ENCODE data around the gene APIP.

The APIP gene

GRCh38 chr11:34916015-34916842 is at the start of gene APIP, which contains the start of gene PDHX:
Gene APIP, minus strand, starts transcription at chr11:34916379. Its CDS starts 95 bp downstream, at chr11:34916284.
Gene PDHX, plus strand, starts transcription at chr11:34916618. Its CDS starts 38 bp downstream, at chr11:34916656.
- DNase-seq, result peak; percentile 98

- DNase-seq, result no peak
These were observed 48.6 kb upstream of the APIP start for GRCh38 chr11:34964610-34965331.

GRCh38 chr11:34963351-34963750 is 47.2 kb upstream of the APIP start:
- no peak for DNase-seq

GRCh38 chr11:34962034-34962433 is 45.9 kb upstream of the APIP start:
- DNase-seq, result no peak

GRCh38 chr11:34960277-34960676 is 44.1 kb upstream of the APIP start:
- DNase-seq, result no peak

- DNase-seq, result no peak
These were observed 43.6 kb upstream of the APIP start for GRCh38 chr11:34959770-34960169.

- DNase-seq, result no peak
These were observed 41.4 kb upstream of the APIP start for GRCh38 chr11:34957606-34958005.

- DNase-seq, result no peak
These were observed 41.0 kb upstream of the APIP start for GRCh38 chr11:34957206-34957605.

GRCh38 chr11:34953955-34954354 is 37.8 kb upstream of the APIP start:
- DNase-seq, result no peak

- no peak for DNase-seq
These were observed 32.5 kb upstream of the APIP start for GRCh38 chr11:34948696-34949095.

- DNase-seq, result no peak
These were observed 28.5 kb upstream of the APIP start for GRCh38 chr11:34944692-34945091.

GRCh38 chr11:34941688-34942087 is 25.5 kb upstream of the APIP start:
- DNase-seq, result no peak

GRCh38 chr11:34940026-34940677 is 24.0 kb upstream of the APIP start:
- DNase-seq, result no peak

GRCh38 chr11:34938611-34939010 is 22.4 kb upstream of the APIP start:
- DNase-seq, result no peak

GRCh38 chr11:34936945-34937629 is 20.9 kb upstream of the APIP start:
- no peak for DNase-seq

- no peak for DNase-seq
These were observed 13.9 kb upstream of the APIP start for GRCh38 chr11:34929794-34930763.

GRCh38 chr11:34928960-34929680 is 12.9 kb upstream of the APIP start:
- DNase-seq, result no peak

GRCh38 chr11:34928268-34928959 is 12.2 kb upstream of the APIP start:
- DNase-seq, result no peak

GRCh38 chr11:34926831-34927132 is 10.6 kb upstream of the APIP start:
- no peak for DNase-seq

GRCh38 chr11:34926101-34926830 is 10.1 kb upstream of the APIP start:
- DNase-seq, result no peak
